GM12874 (cell line): Measurements from ENCODE around the gene CDH4.

Source experiments
- CTCF ChIP-seq: IDR thresholded peaks from 2 replicates; pipeline ENCODE4 v1.5.1; 2011; ENCODE audit warnings: low read depth, mild to moderate bottlenecking, control low read depth, low read length, moderate library complexity; ENCODE audit not compliant: insufficient read depth

The CDH4 gene

GRCh38 chr20:61445741-61446140, 193.7 kb downstream of the CDH4 start:
- TF ChIP-seq CTCF: no peak

- TF ChIP-seq CTCF: no peak
Observed at GRCh38 chr20:61447952-61448351, 195.9 kb downstream of the CDH4 start.

GRCh38 chr20:61448386-61448785, 196.3 kb downstream of the CDH4 start:
- TF ChIP-seq CTCF: no peak

- TF ChIP-seq CTCF: no peak
Observed at GRCh38 chr20:61449057-61449609, 197.1 kb downstream of the CDH4 start.

- TF ChIP-seq CTCF: no peak
Observed at GRCh38 chr20:61449916-61450315, 197.9 kb downstream of the CDH4 start.

- TF ChIP-seq CTCF: no peak
Observed at GRCh38 chr20:61450549-61450948, 198.5 kb downstream of the CDH4 start.

- no peak for TF ChIP-seq CTCF
Observed at GRCh38 chr20:61451009-61451408, 198.9 kb downstream of the CDH4 start.
